NK-92 (cell line): ENCODE measurements around the gene EAF2.
"Not testable (repeated sequence)": the region's sequence is repeated elsewhere in the genome, so short reads cannot be mapped to it uniquely, and the experiment has no call there.

Source experiments
- DNase-seq: peaks from one replicate; lab custom pipeline; 2025; ENCODE audit not compliant: unreplicated experiment; lab: John Stamatoyannopoulos, UW

Gene EAF2

DNA sequence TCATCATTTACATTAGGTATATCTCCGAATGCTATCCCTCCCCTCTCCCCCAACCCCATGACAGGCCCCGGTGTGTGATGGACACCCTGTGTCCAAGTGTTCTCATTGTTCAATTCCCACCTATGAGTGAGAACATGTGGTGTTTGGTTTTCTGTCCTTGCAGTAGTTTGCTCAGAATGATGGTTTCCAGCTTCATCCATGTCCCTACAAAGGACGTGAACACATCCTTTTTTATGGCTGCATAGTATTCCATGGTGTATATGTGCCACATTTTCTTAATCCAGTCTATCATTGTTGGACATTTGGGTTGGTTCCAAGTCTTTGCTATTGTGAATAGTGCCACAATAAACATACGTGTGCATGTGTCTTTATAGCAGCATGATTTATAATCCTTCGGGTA lies 22.8 kb downstream of the EAF2 start:
- DNase-seq: not testable (repeated sequence)

DNA sequence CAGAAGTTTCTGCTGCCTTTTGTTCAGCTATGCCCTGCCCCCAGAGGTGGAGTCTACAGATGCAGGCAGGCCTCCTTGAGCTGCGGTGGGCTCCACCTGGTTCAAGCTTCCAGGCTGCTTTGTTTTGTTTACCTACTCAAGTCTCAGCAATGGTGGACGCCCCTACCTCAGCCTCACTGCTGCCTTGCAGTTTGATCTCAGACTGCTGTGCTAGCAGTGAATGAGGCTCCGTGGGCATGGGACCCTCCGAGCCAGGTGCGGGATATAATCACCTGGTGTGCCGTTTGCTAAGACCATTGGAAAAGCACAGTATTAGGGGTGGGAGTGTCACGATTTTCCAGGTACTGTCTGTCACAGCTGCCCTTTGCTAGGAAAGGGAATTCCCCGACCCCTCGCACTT lies 28.2 kb downstream of the EAF2 start:
- DNase-seq: not testable (repeated sequence)

DNA sequence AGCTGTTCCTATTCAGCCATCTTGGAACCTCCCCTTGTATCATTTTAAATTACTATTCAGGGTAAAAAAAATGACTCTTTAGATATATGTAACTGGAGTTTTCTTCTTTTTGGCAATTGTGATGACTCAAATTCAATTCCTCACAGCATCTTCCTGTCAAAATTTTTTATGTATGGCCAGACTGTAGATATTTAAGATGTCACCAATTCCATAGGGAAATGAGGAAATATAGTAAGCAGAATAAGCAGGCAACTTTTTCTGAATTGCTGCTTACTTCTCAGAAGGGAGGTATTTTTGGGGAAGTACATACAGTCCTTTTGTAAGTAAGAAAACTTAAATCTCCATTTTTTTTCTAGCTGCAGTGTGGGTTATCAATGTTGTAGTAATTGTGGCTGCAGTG lies 28.8 kb downstream of the EAF2 start:
- DNase-seq: no peak

DNA sequence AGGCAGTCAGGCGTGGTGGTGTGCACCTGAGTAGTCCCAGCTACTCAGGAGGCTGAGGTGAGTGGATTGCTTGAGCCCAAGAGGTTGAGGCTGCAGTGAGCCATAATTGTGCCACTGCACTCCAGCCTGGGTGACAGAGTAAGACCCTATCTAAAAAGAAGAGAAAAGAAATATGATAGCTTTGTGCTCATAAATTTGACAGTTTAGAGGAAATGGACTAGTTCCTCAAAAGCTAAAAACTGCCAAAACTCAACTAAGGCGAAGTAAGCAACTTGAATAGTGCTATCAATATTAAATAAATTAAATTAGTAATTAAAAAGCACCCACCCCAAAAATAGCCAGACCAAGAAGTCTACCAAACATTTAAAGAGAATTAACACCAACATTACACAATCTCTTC lies 34.7 kb downstream of the EAF2 start:
- DNase-seq: no peak

DNA sequence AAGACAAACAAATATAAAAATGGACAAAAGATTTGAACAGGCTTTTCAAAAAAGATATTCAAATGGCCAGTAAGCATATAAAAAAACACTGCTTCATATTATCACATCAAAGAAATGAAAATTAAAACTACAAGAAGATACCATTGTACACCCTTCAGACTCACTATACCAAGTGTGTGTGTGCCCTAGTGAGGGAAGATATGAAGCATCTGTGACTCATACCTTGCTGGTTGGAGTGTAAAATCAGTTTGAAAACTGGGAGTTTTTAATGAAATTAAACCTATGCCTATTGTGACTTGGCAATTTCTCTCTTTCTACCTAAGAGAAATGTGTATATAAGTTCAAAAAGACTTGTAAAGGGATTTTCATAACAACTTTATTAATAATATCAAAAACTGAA lies 35.7 kb downstream of the EAF2 start:
- DNase-seq: no peak

DNA sequence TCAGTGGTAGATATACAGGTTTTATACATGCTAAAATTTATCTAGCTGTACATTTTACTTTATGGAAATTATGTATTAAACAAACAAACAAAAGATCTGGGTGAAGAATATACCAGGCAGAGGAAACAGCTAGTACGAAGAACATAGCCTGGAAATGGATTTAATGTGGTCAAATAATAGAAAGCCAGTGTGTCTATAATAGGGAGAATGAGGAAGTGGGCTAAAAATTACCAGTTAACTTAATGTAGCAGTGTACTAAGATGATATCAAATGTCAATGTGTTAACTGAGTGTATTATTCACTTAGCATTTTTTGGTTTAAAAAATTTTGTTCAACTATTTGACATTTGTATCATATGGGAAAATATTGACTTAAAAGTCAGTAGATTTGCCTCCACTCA lies 36.4 kb downstream of the EAF2 start:
- no peak for DNase-seq

DNA sequence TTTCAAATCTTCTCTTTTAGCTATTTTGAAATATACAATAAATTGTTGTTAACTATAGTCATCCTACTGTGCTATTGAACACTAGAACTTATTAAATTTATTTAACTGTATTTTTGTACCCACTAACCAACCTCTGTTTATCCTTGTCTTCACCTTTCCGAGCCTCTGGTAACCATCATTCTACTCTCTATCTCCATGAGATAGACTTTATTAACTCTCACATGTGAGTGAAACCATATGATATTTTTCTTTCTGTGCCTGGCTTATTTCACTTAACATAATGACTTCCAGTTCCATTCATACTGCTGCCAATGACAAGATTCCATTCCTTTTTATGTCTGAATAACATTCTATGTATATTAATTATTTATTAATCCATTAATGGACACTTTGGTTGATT lies 43.4 kb downstream of the EAF2 start:
- no peak for DNase-seq

DNA sequence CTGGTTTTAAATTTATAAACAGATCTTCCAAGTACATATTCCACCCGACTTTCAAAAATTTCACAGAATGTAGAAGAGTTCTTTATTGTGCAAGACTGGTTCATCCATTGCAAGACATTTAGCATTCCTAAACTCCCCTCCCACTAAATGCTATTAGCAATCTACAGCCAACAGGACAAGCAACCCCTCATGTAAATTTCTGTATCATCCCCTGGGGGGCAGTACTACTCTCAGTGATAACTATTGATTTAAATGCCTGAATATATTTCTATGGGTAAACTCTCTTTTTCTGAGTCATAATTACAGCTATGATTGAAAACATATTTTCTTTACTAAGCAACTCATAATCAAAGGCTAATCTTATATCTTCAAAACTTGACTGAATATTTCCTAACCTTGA lies 48.5 kb downstream of the EAF2 start:
- DNase-seq: no peak

DNA sequence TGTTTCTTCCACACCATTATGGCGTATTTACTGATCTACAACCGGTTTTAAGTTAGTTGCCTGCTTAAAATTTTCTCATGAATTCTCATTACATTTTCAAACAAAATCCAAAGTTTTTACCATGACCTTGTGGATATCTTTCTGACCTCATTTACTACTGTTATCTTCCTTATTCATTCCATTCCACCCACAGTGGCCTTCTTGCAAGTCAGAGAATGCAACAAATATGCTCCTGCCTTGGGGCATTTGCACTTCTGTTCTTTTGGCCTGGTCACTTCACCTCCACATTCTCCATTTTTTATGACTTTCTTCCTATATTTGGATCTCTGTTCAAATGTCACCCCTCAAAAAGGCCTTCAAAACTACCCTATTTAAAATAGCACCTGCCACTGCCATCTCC lies 50.4 kb downstream of the EAF2 start:
- no peak for DNase-seq

DNA sequence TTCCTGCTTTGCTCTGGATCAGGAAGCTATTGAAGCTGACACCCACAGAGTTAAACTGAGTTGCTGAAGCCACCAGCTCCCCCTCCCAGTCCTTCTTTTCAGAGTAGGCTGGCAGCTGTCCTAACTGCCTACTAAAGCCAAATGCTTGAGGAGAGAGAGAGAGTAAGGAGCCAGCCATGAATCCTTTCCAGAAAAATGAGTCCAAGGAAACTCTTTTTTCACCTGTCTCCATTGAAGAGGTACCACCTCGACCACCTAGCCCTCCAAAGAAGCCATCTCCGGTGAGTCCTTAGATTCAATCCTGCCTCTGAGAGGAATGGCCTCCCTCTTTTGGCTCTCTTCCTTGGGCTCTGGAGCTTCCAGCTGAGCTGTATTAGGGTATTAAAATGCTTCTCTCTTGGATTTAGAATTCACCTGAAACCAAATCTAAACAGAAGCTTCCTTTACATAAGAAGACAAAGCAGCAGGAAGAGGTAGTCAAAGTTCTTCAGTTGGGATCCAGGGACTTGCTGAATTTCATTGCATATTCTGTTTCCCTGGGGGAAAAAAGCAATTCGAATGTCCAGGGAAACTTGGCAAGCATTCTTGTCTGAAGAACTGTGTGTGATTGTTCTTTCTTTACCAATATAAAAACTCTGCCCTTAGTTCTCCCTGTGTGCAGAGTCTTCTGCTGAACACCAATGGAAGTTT lies 59.4 kb downstream of the EAF2 start, which contains the start of gene SLC15A2:
TSS of gene SLC15A2 (plus strand) at position 101 of the 690 bp plus-strand sequence. CDS start at position 177, 76 bp downstream.
- no peak for DNase-seq

DNA sequence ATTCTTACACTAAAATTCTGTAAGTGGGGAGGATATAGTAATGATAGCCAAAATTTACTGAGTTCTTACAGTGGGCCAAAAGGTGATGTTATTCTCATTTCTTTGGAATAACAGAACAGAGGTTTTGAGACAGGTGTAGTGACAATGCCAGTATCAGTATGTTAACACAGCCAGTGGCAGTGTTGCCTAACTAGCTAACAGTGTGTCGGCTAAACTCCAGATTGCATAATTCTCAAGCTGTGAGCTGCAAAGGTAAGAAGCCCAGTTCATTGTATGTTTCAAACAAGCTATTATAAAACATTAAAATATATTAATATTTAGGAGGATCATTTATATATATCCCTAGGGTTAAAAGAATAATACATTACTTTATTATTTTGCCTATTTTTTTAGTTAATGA lies 60.1 kb downstream of the EAF2 start:
- no peak for DNase-seq

DNA sequence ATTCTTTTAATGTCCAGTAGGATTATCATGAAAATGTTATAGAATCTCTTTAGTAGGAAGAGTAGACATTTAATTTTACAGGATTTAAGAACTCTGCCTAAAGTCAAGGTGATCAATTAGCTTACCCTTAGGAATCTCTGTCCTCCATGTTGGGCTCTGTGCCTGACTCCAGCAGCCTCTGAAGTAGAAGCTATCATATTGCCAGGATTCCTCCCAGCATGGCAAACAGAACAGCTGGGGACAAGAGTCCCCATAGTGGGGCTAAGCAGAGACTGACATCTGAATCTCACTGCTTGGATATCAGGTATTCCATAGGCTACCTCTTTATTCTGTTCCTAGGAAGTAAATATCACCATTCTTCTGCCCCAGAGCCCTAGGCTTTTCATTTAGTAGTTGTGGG lies 60.7 kb downstream of the EAF2 start:
- DNase-seq: no peak

DNA sequence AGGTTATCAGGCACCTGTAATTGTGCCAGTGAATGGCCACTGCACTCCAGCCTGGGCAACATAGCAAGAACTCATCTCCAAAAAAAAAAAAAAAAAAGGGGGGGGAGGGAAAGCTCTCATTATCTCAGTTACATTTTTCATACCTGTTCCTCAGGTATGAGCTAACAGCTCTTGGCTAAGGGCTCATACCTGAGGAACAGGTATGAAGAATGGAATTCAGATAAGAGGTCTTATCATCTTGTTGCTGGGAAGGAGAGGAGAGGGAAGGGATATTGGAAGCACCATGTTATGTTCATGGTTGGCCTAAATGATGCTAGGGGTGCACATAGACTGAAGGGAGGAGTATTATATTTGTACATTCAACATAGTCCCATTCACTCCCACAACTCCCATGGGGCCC lies 61.8 kb downstream of the EAF2 start:
- DNase-seq: no peak

DNA sequence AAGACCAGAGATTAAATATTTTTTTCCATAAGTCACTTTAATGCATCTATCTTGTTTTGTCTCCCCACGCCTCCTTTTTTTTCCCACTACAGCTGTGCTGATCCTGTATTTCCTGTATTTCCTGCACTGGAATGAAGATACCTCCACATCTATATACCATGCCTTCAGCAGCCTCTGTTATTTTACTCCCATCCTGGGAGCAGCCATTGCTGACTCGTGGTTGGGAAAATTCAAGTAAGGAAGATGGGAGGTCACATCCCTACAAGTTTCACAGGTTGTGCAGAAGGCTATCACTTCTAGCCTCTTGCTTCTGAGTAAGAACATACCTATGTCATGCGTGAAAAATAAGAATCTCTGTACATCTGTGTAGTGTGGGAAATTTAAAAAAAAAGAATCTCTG lies 62.3 kb downstream of the EAF2 start:
- DNase-seq: no peak

DNA sequence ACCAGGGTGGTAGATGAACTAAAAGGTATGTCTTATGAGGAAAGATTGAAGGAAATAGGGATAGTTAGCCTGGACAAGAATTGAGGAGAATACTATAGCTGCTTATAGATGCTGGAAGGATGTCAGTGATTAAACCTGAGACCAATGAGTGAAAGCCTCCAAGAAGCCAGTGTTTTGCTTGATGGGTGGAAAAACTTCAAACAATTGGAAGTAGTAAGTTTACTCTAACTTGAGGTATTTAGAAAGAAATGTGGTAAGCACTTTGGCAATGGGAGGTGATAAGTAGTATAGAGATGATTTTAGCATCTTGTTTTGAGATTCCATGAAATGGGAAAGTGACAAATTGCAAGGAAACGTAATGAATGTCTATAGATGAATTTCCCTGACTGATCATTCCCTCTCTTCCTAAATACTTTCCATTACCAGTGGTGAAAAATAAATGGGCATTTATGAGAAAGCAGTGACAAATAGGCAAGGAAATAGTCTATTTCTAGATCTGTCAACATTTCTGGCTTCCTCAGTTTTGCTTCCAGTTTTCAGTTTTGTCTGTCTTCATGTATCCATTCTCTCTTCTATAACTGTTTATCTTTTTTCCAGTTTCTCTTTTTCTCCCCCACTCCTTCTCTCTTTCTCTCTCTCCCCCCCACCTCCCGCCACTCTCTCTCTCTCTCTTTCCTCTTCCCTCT lies 78.4 kb downstream of the EAF2 start:
- DNase-seq: no peak

DNA sequence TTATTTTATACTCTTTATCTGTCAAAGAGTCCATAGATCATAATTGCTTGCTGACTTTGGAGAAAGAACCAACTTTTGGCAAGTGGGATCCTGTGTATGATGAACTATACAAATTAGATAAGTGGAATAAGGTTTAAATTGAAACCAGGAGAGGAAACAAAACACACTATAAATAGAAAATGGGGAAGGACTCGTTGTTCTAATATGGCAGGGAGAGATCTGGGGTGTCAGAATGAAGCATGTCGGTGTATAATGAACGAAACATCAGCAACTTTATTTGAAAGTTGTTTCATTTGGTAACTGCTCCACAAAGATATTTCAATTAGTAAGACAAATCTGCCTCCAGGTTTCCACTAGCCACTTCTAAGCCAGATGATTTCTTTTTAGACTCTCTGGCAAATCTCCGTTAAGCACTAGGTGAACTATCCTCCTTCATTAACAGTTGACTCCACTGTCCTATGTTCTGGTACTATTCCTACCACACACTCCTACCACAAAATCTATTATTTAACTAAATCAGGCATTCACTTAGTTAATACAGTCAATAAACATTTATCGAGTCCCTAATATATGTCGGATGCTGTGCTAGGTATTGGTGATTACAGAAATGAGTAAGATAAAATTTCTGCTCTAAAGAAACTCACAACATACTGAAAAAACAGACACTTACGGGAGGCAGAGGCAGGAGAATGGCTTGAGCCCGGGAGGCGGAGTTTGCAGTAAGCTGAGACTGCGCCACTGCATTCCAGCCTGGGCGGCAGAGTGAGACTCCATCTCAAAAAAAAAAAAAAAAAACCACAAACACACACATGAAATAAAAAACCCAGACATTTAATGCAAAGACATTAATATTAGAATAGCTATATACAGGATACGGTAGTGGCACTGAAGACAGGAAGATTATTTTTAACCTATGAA lies 79.3 kb downstream of the EAF2 start:
- no peak for DNase-seq

DNA sequence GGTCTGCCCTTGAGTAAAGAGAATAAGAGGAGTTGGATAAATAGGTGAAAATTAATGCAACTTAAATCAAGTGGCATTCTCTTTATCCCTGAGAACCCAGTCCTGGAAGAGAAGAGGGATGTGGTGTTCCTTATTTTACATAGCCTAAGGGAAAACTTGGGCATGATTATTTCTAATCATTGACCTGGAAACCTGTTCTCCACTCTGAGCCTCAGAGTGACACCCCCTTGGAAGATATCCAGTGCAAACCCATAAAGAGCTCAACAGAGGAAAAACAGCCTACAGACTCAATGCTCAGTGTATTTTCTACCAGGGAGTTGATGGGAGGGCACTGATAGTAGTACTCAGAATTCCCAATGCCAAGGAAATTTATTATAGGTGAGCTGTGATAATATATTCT lies 81.2 kb downstream of the EAF2 start:
- DNase-seq: no peak

DNA sequence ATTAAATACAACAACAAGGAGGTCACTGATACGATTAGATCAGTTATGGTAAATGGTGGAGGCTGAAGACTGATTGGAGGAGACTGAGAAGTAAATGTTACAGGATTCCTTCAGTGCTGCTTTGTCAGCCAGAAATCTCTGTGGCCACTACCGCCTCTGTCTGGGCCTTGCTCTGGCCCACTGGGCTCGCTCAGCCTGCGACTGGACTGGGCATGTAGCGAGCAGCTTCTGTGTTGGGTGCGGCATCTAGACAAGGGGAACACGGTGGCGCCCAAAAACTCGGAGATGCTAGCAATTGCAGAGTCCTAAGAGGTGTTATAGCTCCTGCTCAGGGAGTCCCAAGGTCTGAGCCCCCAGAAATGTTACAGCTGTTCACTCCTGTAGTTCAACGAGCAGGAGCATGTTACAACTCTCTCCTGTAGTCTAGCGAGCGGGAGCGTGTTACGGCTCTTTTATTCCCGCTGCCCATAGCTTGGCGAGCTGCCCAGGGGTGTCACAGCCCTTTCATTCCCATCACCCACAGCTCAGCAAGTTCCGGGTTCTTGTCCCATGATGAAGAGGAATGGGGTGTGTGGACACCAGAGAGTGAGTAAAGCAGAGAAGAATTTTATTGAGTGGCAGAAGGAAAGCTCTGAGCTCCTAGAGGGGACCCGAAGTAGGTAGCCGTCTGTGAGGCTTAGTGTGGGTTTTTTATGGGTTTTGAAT lies 83.9 kb downstream of the EAF2 start:
- DNase-seq: no peak

DNA sequence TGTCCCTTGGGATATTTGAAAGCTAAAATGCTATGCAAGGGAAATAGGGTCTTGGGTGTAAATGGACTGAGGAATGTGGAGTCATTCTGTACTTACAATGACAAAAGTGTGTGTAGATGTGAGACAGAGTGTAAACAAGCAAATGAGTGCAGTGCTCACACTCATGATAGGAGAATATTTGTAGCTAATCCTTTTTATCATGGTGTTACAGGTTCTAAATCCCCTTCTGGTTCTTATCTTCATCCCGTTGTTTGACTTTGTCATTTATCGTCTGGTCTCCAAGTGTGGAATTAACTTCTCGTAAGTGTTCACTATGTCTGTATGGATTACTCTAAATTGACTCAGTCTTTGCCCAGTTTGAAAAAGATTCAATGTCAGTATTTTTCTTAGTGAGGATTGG lies 89.7 kb downstream of the EAF2 start:
- no peak for DNase-seq

DNA sequence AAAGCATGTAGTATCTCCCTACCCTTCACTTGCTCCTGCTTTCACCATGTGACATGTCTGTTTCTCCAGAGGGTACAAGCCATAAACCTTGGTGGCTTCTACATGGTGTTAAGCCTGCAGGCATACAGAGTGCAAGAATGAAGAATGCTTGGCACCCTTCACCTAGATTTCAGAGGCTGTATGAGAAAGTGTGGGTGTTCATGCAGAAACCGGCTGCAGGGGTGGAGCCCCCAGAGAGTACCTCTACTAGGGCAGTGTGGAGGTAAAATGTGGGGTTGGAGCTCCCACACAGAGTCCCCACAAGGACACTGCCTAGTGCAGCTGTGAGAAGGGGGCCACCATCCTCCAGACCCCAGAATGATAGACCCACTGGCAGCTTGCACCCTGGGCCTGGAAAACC lies 91.4 kb downstream of the EAF2 start:
- no peak for DNase-seq
